ENCODE data around the gene PTPRJ.

Gene PTPRJ

DNA sequence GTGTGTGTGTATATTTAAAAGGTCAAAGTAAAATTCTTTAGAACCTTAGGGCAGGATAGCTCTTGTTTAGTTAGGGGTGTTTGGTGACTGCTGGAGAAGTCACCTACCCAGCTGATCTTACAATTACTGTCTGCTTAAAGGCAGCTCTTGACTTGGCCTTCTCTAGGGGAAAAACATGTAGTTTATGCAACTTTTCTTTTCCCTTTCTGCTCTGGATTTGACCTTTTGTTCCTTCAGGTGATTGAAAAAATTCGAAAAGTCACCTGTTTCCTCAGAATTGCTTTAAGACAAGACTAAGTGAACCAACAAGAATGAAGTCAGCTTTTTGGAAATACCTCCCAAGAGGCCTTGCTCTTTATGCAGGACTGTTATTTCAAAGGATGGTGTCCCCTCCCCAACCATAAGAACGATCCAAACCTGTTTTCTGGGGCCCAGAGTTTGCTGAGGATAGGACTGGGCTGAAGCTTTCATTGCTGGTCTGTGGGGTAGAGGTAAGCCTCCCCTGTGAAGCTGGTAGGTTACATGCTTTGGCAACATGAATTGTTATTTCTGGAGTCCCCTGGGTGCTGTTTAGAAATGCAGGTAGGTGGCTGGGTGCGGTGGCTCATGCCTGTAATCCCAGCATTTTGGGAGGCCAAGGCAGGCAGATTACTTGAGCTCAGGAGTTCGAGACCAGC lies 111.2 kb downstream of the PTPRJ start:
- H3K36me3 ChIP-seq (ENCODE audit: control insufficient read depth, insufficient read depth, low read length) = no peaks in the 10 kb centered on the region

DNA sequence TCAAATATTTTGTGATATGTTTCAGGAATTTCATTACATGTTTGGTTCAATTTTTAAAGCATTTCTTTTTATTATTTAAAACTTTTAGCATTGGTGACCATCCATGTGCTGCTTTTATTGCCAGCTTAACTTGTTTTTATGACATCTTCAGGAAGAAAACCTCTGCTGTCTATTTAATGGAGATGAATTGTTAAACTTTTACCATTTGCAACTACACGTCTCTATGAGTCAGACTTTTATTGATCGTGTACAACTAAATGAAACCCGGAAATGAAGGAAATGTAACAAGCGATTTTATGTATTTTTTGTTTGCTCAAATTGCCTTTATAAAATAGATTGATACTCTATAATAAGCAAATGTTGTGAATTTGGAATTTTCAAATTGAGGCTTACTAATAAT lies 113.0 kb downstream of the PTPRJ start:
- Histone ChIP-seq H3K4me3 (replicated peaks; ENCODE audit: low read depth, low read length) (no peak overlapping the region), H3K36me3 (ENCODE audit: control insufficient read depth, insufficient read depth, low read length) (no peaks in the 10 kb centered on the region), H3K27me3 (replicated peaks; ENCODE audit: control insufficient read depth, insufficient read depth, low read length) (no peaks in the 10 kb centered on the region)
- DNase-seq (ENCODE audit: extremely low read depth, insufficient read length) = no peak
- TF ChIP-seq, protein P1, sequence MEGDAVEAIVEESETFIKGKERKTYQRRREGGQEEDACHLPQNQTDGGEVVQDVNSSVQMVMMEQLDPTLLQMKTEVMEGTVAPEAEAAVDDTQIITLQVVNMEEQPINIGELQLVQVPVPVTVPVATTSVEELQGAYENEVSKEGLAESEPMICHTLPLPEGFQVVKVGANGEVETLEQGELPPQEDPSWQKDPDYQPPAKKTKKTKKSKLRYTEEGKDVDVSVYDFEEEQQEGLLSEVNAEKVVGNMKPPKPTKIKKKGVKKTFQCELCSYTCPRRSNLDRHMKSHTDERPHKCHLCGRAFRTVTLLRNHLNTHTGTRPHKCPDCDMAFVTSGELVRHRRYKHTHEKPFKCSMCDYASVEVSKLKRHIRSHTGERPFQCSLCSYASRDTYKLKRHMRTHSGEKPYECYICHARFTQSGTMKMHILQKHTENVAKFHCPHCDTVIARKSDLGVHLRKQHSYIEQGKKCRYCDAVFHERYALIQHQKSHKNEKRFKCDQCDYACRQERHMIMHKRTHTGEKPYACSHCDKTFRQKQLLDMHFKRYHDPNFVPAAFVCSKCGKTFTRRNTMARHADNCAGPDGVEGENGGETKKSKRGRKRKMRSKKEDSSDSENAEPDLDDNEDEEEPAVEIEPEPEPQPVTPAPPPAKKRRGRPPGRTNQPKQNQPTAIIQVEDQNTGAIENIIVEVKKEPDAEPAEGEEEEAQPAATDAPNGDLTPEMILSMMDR (IDR thresholded peaks at IDR 0.05; ENCODE audit: insufficient read depth, low read length, poor library complexity, severe bottlenecking) = no peak

More for the DNA sequence above, 111.2 kb downstream of the PTPRJ start:
- H3K27me3 ChIP-seq (replicated peaks; ENCODE audit: control insufficient read depth, insufficient read depth, low read length) = no peaks in the 10 kb centered on the region
- no peak overlapping the region for H3K4me3 ChIP-seq (replicated peaks; ENCODE audit: low read depth, low read length)
- DNase-seq (ENCODE audit: extremely low read depth, insufficient read length) = no peak
- TF ChIP-seq, protein P1 (IDR thresholded peaks at IDR 0.05; ENCODE audit: insufficient read depth, low read length, poor library complexity, severe bottlenecking) = no peak

DNA sequence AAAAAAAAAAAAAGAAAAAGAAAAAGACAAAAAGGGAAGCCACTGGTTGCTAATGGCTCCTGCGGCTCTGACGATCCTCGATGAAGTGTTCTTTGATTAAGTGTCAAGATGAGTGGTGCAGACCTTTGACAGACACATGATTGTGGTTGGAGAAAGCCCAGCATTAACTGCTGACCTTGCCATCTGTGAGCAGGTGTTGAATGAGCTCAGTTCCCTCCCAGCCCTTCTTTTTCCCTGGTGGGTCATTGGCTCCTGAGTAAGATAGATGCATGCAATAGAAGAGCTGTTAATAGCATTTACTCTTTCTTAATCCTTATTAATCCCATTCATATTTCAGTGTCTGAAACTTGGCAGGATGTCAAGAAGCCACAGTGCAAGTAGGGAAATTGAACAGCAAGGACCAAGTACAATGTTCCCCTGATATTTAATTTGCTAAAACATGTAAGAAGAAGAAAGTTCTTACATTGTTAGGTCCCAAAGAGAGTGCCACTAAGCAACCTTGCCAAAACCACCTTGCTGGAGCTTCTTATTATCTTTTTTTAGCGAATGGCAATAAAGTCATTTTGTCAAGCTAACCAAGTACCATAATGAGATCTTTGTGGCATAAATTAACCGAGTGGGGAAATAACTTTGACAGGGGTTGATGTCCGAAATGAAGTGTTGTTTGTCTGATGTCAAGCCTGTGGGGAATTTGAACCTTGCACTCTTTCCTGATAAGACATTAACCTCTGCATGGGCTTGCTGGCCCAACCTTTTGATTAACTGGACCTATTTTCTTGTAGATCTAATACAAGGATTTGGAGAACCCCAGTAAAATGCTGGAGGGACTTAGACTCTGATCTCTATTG lies 113.7 kb downstream of the PTPRJ start:
- Histone ChIP-seq H3K36me3 (ENCODE audit: control insufficient read depth, insufficient read depth, low read length) (no peaks in the 10 kb centered on the region), H3K27me3 (replicated peaks; ENCODE audit: control insufficient read depth, insufficient read depth, low read length) (no peaks in the 10 kb centered on the region), H3K4me3 (replicated peaks; ENCODE audit: low read depth, low read length) (no peak overlapping the region)
- peak; percentile 57 for DNase-seq (ENCODE audit: extremely low read depth, insufficient read length)
- TF ChIP-seq, protein P1 (IDR thresholded peaks at IDR 0.05; ENCODE audit: insufficient read depth, low read length, poor library complexity, severe bottlenecking) = no peak

DNA sequence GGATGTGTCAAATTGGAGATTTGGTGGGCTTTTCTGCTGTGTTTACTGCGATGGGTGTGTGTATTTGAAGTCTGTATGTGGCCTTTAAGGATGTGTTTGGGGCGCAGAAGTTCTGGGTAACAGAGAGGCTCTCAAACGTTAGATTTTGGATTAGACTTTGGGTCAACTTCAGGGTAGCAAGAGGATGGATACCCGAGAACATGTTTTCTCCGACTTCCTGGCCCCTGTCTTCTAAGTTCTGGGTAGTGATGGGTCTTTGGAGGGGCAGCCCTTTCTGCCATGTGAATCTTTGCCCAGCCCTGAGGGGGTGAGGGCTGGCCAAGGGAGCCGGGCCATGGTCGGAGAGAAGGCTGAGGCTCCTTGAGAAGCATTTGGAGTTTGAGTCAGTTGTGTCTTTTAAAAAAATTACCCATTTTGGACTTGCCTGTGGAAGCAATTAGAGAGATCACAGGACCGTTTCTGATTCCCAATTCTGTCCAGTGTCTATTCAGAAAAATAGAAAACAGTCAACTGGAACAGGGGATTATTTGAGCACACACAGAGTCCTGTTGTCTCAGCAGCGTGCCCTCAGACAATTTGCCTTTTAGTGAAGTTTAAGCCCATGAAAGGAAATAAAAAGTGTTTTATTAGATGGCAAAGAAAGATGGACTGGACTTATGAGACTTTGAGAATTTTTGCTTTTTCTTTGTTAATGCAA lies 114.4 kb downstream of the PTPRJ start:
- Histone ChIP-seq H3K27me3 (replicated peaks; ENCODE audit: control insufficient read depth, insufficient read depth, low read length) (no peaks in the 10 kb centered on the region), H3K4me3 (replicated peaks; ENCODE audit: low read depth, low read length) (no peak overlapping the region), H3K36me3 (ENCODE audit: control insufficient read depth, insufficient read depth, low read length) (no peaks in the 10 kb centered on the region)
- DNase-seq (ENCODE audit: extremely low read depth, insufficient read length) = no peak
- TF ChIP-seq, protein P1 (IDR thresholded peaks at IDR 0.05; ENCODE audit: insufficient read depth, low read length, poor library complexity, severe bottlenecking) = no peak

DNA sequence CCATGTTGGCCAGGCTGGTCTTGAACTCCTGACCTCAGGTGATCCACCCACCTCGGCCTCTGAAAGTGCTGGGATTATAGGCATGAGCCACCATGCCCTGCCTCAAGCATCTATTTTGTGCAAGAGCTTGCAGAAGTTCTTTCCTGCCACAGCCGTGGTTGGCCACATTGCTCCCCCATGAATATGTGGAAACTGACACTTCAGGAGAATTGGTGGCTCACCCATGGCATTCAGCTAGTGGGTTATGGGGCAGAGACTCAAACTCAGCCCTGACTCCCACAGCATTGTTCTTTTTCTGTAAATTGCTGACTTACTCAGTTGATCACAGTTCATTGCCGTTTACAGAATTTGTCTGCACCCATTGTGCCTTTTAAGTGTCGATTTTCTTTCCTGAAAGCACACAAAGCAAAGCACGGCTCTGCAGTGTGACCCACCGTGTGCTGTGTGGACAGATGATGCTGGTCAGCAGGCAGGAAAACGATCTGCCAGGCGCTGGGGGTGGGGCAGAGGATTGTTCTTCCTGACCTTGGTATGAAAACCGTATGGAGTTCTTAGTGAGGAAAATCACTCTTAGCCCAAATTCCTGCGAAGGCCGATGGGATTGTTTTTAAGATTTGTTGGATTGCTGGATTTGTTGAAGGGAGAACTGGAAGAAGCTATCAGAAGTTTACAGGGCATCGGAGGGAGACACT lies 115.6 kb downstream of the PTPRJ start:
- Histone ChIP-seq H3K36me3 (ENCODE audit: control insufficient read depth, insufficient read depth, low read length) (no peaks in the 10 kb centered on the region), H3K4me3 (replicated peaks; ENCODE audit: low read depth, low read length) (no peak overlapping the region), H3K27me3 (replicated peaks; ENCODE audit: control insufficient read depth, insufficient read depth, low read length) (no peaks in the 10 kb centered on the region)
- DNase-seq (ENCODE audit: extremely low read depth, insufficient read length) = no peak
- TF ChIP-seq, protein P1 (IDR thresholded peaks at IDR 0.05; ENCODE audit: insufficient read depth, low read length, poor library complexity, severe bottlenecking) = no peak

All from GM06990 (cell line).